ACHN (cell line): ENCODE measurements around the gene WDR6.
A peak's percentile ranks its signal among the peaks of the same experiment; 100 is the strongest.

Source experiments
- DNase-seq: peaks from one replicate; pipeline ENCODE4 v3.0.0-alpha.2; 2015
- in situ Hi-C: cut with HindIII; loops from 2 replicates; pipeline ENCODE4 v1.10.0; 2017; ENCODE audit warnings: low sequenced_read_pairs, low pct_ligation_motif_present, low pct_unique_long_range_greater_than_20kb

The WDR6 gene

GRCh38 chr3:49013113-49013737 is 6.0 kb downstream of the WDR6 start:
- no peak for DNase-seq
- in situ Hi-C loops: no loop called here

DNA sequence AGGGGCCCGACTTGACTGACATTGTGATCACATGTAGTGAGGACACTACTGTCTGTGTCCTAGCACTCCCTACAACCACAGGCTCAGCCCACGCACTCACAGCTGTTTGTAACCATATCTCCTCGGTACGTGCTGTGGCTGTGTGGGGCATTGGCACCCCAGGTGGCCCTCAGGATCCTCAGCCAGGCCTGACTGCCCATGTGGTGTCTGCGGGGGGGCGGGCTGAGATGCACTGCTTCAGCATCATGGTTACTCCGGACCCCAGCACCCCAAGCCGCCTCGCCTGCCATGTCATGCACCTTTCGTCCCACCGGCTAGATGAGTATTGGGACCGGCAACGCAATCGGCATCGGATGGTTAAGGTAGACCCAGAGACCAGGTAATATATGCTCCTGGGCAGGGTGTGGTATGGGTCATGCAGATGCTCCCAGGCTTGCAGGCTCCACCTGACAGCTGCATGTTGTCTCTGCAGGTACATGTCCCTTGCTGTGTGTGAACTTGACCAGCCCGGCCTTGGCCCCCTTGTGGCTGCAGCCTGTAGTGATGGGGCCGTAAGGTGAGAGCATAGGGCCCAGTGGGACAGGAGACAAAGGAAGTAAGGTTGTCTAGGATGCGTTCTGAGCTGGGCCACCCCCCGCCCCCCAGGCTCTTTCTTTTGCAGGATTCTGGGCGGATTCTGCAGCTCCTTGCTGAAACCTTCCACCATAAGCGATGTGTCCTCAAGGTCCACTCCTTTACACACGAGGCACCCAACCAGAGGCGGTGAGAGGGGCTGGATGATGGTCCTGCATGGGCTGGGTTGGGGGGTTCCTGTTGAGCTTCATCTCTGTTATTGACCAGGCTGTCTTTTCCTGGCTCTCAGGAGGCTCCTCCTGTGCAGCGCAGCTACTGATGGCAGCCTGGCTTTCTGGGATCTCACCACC is 6.8 kb downstream of the WDR6 start:
- in situ Hi-C loops: no loop called here
- DNase-seq: peak; percentile 42

DNA sequence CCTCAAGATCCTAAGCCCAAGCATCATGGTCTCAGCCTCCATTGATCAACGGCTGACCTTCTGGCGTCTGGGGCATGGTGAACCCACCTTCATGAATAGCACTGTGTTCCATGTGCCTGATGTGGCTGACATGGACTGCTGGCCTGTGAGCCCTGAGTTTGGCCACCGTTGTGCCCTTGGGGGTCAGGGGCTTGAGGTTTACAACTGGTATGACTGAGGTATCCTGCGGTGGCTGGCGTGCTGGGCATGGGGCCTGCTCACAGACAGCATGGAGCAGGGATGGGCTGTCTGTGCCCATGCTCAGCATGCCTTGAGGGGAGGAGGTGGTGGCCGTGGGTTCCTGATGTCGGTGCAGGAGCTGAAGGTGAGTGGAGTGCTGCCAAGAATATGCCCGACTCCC is 7.9 kb downstream of the WDR6 start:
- in situ Hi-C loops: no loop called here

GRCh38 chr3:49015765-49016164 is 8.6 kb downstream of the WDR6 start:
- in situ Hi-C loops: no loop called here
- DNase-seq: no peak

More for the DNA sequence above, 7.9 kb downstream of the WDR6 start:
- DNase-seq: no peak

- DNase-seq: no peak
- in situ Hi-C loops: no loop called here
Observed at GRCh38 chr3:49016414-49017228, 9.4 kb downstream of the WDR6 start.

DNA sequence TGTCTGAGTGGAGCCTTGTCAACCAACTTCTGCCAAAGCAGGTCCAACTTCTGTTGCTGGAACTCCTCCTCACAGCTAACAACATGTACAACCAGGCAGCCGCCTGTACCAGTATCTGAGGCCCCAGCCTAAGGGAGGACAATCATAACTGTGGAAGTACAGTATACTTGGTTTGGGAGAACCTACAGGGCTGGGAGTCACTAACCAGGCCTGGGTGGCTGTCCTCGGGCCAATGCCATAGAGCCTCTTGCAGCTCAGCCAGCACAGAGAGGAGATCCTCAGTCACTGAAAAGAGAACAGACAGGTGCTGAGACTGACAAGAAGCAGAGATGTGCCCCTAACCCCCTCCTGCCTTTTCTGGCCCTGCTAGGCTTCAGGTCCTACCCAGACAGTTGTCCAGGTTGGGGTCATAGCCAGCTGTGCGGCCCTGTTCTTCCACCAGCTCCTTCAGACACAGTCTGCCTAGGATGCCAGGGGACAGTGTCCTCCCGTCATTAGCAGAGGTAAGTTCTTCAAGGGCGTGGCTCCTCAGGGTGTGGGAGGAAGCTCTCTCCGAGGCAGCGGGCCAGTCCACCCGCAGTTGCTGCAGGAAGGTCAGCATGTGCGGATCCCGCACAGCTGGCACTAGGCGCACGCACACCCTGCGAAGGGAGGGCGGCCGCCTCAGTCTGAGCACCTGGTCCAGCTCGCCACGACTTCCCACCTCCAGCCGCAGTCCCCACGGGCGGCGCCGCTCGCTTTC is 10.2 kb downstream of the WDR6 start:
- DNase-seq: no peak
- in situ Hi-C loops: no loop called here

DNA sequence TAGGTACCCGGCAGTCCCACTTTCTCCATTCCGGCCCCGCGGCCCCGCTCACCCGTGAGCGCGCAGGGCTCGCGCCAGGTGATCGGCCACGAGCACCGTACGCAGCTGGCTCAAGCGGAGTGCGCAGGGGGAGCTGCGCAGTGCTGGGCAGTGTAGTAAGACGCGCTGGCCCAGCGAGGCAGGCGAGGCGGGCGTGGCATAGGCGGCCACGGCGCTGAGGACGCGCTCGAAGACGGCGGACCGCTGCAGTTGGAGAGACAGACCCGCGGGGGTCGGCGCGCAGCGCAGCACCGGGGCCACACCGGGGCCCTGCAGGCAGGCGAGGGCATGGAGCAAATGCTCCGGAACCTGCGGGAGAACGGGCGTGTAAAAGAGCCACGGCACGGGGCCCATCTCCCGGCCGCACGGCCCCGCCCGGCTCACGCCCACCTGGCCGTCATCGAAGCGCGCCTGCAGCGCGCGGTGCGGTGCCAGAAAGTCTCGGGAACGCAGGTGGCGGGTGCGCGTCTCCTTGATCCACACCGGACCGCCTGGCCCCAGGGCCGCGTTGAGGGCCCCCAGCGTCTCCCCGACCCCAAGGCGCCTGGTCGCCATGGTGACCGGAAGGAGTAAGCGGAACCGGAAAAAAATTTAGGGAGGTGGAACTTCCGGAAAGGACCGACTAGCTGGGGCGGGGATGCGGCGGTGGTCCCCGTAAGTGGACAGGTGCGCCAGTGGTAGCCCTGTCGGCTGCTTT is 10.9 kb downstream of the WDR6 start, which contains the start of gene DALRD3:
DALRD3 (minus strand) TSS at position 610 of the 736 bp plus-strand sequence; CDS start at position 594, 16 bp downstream.
- DNase-seq: peak; percentile 61
- in situ Hi-C loops: no loop called here

DNA sequence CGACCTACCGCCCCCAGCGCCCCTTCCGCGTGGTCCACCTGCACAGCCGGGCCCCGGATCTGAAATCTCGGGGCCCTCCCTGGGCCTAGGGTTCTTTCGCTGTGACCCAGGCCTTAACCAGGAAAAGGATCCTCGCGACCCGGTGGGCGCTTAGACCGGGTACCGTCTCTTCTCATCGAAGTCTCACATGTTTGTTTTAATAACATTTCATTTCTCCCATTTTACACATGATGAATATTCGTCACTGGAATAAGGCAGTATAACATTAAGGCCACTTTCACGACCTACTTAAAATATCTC is 11.5 kb downstream of the WDR6 start:
- in situ Hi-C loops: no loop called here
- DNase-seq: no peak

DNA sequence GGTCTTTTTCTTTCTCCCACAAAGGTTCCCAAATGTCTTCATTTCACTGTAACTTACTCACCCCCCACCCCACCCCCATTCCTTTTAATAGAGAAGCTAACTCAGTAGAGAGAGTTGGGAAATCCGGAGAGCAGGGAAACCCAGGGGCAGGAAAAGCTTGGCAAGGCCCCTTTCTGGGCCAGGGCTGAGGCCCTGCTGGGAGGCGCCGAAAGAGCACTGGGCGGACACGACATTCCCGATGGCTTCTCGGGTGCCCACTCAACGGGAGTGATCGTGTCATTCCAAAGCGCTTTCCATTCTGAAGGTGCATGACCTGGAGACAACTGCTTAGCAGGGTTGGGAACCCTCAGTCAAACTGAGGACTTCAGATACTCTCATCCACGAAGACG is 12.7 kb downstream of the WDR6 start:
- DNase-seq: no peak
- in situ Hi-C loops: no loop called here

DNA sequence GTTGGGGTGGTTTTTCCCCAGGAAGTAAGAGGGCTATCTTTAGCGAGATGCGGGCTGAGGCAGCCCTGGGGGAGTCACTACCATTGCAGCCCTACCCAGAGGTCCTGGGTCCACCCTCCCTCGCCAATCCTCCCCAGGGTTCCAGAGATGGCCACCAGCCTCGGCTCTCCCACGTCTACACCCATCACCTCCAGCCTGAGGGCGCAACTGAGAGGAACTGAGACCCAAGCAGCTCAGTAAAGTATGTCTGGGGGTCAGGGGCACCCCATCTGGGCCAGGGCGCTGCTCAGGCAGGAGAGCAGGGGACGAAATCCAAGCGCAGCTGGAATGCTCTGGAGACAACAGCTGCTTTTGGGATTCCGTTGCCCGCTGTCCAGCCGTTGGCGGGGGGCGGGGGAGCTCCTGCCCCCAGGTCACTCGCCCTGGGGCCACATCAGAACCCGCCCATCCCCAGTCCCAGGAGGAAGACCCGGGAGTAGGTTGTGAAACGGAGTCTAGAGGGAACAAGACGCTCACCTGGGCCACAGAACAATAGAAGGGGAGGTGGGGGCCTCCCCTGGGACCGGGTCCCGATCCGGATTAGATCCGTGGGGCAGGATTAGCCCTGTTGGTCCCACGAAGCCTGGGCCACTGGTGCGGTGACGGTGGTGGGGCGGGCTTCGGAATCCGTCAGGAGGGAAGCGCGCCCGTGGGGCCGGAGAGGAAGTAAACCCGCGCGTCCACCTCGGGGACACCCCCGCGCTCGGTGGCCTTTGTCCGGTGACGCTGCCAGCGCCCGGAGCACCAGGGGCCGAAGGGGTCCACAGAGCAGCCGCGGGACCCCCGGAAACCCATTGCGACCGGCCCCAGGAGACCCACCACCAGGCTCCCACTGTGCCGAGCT is 13.4 kb downstream of the WDR6 start:
- in situ Hi-C loops: no loop called here
- DNase-seq: peak; percentile 38

DNA sequence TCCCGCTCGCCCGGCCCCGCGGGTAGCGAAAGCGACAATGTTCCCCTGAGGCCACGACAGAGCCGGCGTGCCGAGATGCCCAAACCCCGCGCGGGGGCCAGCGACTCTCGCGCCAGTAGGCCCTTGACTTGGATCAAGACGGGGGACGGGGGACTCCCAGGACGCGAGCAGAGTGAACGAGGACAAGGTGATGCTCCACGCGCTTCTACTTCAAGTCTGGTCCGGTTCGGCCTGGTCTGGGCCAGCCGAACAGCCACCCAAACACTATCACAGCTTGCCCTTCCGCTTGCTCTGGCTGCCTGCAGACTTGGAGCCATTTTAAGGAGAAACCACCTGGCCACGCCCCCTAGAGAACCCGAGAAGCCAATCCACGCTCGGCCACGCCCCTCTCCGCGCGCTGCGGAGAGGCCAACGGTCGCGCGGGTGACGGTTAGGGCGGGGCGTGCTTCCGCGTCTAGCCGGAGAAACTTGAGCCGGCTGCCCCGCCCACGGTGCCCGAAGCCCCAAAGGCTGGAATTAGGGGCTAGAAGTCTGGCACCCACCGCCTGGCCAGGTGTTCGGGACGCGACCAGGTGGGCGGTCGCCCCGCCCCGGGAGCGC is 14.1 kb downstream of the WDR6 start:
- DNase-seq: peak; percentile 96
- in situ Hi-C loops: no loop called here

DNA sequence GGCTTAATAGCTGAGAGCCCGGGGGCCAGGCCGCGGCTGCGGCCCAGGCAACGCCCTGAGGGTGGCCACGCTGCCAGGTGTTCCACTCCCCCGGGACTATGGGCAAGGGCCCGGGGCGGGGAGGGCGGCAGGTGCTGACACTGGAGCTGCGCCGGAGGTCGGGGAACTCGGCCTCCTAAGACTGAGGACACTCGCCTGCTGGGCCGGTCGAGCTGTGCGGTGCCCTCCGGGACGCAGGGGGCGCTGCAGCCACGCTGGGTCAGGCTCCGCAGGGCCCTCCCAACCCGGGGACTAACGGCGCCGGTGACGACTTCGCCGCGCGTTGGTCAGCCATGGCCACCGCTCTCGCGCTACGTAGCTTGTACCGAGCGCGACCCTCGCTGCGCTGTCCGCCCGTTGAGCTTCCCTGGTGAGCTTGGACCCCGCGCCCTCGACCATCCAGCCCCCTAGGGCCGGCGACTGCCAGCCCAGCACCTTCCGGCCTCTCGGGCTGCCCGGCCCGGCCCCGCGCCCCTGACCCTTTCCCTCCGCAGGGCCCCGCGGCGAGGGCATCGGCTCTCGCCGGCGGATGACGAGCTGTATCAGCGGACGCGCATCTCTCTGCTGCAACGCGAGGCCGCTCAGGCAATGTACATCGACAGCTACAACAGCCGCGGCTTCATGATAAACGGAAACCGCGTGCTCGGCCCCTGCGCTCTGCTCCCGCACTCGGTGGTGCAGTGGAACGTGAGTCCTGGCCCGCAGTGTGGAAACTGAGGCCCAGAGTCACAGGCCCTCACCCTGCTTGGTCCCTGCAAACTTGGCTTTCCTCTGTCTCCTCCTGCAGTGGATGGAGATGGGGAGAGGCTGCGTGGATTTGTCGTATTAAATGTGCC is 14.9 kb downstream of the WDR6 start, which contains the start of gene NDUFAF3:
NDUFAF3 (plus strand) TSS at position 309 of the 875 bp plus-strand sequence; CDS start at position 333, 24 bp downstream.
- peak; percentile 91 for DNase-seq
- in situ Hi-C loops: no loop called here

- in situ Hi-C loops: no loop called here
- no peak for DNase-seq
Observed at GRCh38 chr3:49022688-49023171, 15.5 kb downstream of the WDR6 start.

GRCh38 chr3:49023775-49024174 is 16.6 kb downstream of the WDR6 start:
- DNase-seq: no peak
- in situ Hi-C loops: no loop called here

DNA sequence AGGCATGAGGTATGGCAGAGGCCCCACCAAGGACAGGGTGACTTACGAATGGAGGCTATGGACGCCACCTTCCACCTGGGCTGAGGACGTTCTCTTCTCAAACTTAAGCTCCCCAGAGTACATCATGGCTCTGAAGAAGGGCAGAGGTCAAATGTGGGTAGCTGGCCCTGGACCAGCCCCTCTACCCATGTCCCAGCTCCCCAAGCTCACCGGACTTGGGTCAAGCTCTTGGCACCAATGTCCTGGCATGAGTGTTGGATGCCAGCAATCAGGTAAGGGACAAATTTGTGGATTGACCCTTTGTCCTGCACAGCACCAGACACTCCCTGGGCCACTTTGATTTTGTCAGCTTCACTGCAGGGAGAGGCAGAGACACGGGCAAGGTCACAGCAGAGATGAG is 17.3 kb downstream of the WDR6 start:
- DNase-seq: no peak
- in situ Hi-C loops: no loop called here
